Suprapubic skin (tissue), 3 donors: ENCODE measurements around the gene LPP.

Experiments used
- CTCF ChIP-seq, 2 donors: fragments of 200-600 bp in 1 of 2; fragments of 450-650 bp in 1 of 2; sonication (generic) in 1 of 2; IDR thresholded peaks; one replicate each; pipeline ENCODE4 v1.5.1; 2016 to 2019; ENCODE audit warnings: antibody characterized with exemption in 2 of 2, mild to moderate bottlenecking in 1 of 2, moderate library complexity in 1 of 2
- EP300 ChIP-seq: sonication (generic); formaldehyde crosslinking; IDR thresholded peaks from one replicate; pipeline ENCODE4 v1.6.1; 2017; ENCODE audit warnings: antibody characterized with exemption

DNA sequence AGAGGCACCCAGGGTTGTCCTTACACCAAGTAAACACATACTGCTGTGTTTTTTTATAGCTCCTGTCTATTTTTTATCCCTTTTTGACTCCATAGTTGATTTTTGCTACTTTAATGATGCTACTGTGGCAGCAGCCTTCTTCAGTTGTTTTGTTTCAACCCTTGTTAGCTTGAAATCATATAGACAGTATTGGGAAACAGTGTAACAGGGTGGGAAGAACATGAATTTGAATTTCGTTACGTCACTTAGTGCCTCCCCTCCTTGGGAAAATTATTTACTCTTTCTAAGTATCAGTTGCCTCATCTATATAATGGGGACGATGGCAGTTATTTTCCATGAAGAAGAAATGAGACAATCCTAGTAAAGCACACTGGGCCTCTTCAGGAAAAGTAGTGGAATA, 608.0 kb downstream of the LPP start:
- TF ChIP-seq CTCF (IDR thresholded peaks at IDR 0.05) (no peak), EP300 (no peak)
